Glutamatergic neuron (in vitro differentiated cells): ENCODE results near the gene MALRD1. TPM values are rescaled to one million over a fixed set of nuclear protein-coding genes. Genes with fewer than 3 reads are reported as not detected.

Experiments
- DNase-seq: peaks from one replicate; pipeline ENCODE4 v3.0.0; 2022
- H3K27ac Mint-ChIP-seq: one replicate; pipeline ENCODE4 v1.8.0; 2020; ENCODE audit warnings: mild to moderate bottlenecking, mixed read lengths, inconsistent platforms; ENCODE audit not compliant: unreplicated experiment
- H3K27me3 Mint-ChIP-seq: one replicate; pipeline ENCODE4 v1.8.0; 2020; ENCODE audit warnings: mild to moderate bottlenecking, moderate library complexity, mixed read lengths, inconsistent platforms; ENCODE audit not compliant: unreplicated experiment
- H3K36me3 Mint-ChIP-seq: one replicate; pipeline ENCODE4 v1.8.0; 2020; ENCODE audit warnings: mild to moderate bottlenecking, mixed read lengths, inconsistent platforms; ENCODE audit not compliant: unreplicated experiment
- H3K4me1 Mint-ChIP-seq: one replicate; pipeline ENCODE4 v1.8.0; 2020; ENCODE audit warnings: mild to moderate bottlenecking, low read depth, mixed read lengths, inconsistent platforms; ENCODE audit not compliant: unreplicated experiment
- H3K4me3 Mint-ChIP-seq: one replicate; pipeline ENCODE4 v1.8.0; 2020; ENCODE audit warnings: mild to moderate bottlenecking, mixed read lengths, inconsistent platforms; ENCODE audit not compliant: unreplicated experiment
- H3K9me3 Mint-ChIP-seq: one replicate; pipeline ENCODE4 v1.8.0; 2020; ENCODE audit warnings: mild to moderate bottlenecking, moderate library complexity, mixed read lengths, inconsistent platforms; ENCODE audit not compliant: unreplicated experiment
- total RNA-seq: library from RNA; stranded (reverse); fragmentation: NEBNext Ultra II Directional; extraction: Animal tissue kit (Norgen Biotek cat#: 25700); gene quantifications from one replicate; pipeline ENCODE4 v1.2.1, GENCODE V29; 2021; ENCODE audit not compliant: unreplicated experiment
- TF ChIP-seq, protein P1 (sequence below): fragments of 200-600 bp; sonication (generic); IDR thresholded peaks from one replicate; pipeline ENCODE4 v1.5.0; 2021; ENCODE audit not compliant: partially characterized antibody, unreplicated experiment

The MALRD1 gene
- total RNA-seq, 1 donor from 2014 or later = 0.27 TPM

DNA sequence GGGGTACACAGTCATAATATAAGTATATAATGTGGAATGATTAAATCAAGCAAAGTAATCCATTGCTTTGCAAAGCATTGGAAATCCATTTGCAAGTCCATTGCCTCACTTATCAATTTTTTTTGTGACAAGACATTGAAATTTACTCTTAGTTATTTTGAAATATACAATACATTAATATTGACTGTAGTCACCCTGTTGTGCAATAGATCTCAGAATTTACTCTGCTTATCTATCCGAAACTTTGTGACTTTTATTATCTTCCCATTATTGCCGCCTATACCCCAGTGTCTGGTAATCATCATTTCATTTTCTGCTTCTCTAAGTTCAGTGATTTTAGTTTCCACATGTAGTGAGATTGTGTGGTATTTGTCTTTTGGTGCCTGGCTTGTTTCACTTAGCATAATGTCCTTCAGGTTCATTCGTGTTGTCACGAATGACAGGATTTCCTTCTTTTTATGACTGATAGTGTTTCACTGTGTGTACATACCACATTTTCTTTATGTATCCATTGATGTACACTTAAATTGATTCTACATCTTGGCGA lies 5.8 kb downstream of the MALRD1 start:
- no peaks in the 10 kb centered on the region for H3K9me3 Mint-ChIP-seq
- TF ChIP-seq, protein P1, sequence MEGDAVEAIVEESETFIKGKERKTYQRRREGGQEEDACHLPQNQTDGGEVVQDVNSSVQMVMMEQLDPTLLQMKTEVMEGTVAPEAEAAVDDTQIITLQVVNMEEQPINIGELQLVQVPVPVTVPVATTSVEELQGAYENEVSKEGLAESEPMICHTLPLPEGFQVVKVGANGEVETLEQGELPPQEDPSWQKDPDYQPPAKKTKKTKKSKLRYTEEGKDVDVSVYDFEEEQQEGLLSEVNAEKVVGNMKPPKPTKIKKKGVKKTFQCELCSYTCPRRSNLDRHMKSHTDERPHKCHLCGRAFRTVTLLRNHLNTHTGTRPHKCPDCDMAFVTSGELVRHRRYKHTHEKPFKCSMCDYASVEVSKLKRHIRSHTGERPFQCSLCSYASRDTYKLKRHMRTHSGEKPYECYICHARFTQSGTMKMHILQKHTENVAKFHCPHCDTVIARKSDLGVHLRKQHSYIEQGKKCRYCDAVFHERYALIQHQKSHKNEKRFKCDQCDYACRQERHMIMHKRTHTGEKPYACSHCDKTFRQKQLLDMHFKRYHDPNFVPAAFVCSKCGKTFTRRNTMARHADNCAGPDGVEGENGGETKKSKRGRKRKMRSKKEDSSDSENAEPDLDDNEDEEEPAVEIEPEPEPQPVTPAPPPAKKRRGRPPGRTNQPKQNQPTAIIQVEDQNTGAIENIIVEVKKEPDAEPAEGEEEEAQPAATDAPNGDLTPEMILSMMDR = no peak
- no peak overlapping the region for H3K27ac Mint-ChIP-seq
- no peak for DNase-seq
- H3K36me3 Mint-ChIP-seq = no peaks in the 10 kb centered on the region
- H3K4me1 Mint-ChIP-seq = no peaks in the 10 kb centered on the region
- H3K27me3 Mint-ChIP-seq = no peaks in the 10 kb centered on the region
- no peak overlapping the region for H3K4me3 Mint-ChIP-seq

DNA sequence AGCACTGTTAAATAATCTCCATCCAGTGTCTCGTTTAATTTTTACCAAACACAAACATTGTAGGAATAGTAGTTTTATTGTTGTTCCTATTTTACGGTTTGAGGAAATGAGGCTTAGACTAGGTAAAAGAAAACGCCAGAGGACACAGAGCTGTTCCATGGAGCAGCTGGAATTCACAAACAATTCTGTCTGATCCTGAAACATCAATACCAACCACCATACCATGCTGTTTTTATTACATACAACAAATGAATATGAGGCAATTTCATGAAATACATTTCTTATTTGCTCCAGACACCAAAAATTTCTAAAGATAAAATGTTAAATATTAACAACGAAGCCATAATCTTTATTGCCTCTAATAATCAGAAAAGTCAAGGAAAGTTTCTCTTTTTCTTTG lies 9.4 kb downstream of the MALRD1 start:
- DNase-seq = no peak
- Mint-ChIP-seq H3K27me3 (no peaks in the 10 kb centered on the region), H3K4me1 (no peaks in the 10 kb centered on the region), H3K36me3 (no peaks in the 10 kb centered on the region), H3K27ac (no peak overlapping the region), H3K9me3 (no peaks in the 10 kb centered on the region), H3K4me3 (no peak overlapping the region)
- TF ChIP-seq, protein P1 = no peak

DNA sequence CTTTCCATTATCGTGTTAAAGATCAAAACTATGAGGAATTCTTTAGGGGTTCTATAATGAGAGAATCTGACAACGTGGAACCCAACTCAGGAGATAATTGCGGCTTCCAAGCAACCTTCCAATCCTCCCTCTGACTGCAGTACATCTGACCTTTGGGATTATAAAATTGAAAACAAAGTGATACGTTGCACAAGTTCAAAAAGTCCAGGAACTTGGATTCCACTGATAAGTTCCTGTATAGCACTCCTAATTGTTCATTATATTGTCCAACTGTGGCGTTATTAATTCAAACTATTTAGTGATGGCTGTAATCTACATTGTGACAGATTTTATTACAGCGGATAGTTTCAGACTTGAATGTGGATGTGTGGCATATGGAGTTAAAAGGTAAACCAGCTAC lies 15.4 kb downstream of the MALRD1 start:
- no peak for DNase-seq
- H3K4me1 Mint-ChIP-seq = no peaks in the 10 kb centered on the region
- H3K36me3 Mint-ChIP-seq = no peaks in the 10 kb centered on the region
- no peak overlapping the region for H3K4me3 Mint-ChIP-seq
- TF ChIP-seq, protein P1 = no peak
- no peaks in the 10 kb centered on the region for H3K9me3 Mint-ChIP-seq
- no peaks in the 10 kb centered on the region for H3K27me3 Mint-ChIP-seq
- H3K27ac Mint-ChIP-seq = no peak overlapping the region

DNA sequence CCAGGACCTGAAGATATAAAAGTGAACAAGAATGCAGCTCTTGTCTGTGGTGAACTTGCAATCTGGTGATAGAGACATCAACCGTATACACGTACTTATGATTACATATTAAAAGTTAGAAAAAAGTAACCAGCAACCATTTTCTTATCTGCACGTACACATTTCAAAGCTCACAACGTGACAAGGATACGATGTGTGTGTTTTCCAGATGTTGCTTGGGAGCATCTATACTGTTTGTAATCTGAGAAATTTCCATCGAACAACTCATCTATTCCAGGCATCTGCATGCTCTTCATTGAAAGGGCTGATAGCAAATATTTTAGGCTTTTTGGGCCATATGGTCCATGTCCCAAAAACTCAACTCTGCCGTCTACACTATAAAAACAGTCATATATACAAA lies 23.3 kb downstream of the MALRD1 start:
- TF ChIP-seq, protein P1 = no peak
- DNase-seq = no peak
- Mint-ChIP-seq H3K4me1 (no peaks in the 10 kb centered on the region), H3K27me3 (no peaks in the 10 kb centered on the region), H3K27ac (no peak overlapping the region), H3K36me3 (no peaks in the 10 kb centered on the region), H3K4me3 (no peak overlapping the region), H3K9me3 (no peaks in the 10 kb centered on the region)

DNA sequence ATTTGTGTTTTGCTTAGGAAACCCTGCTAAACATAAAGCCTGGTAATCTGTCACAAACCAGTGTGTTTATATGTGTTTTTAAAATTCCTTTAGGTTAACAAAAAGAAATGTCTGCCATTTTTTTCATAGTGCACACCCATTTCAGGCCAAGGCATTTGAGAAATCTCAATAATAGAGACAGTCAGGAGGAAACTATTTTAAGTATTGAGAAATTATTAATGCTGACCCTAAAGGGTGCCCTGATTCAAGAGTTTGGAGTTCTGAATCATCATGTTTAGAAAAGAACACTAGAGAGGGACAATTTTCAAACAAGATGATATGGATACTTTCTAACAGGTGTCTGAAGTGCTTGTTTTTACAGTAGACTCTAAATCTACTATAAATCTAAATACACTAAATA lies 28.7 kb downstream of the MALRD1 start:
- TF ChIP-seq, protein P1 = no peak
- no peak overlapping the region for H3K27ac Mint-ChIP-seq
- H3K4me1 Mint-ChIP-seq = no peaks in the 10 kb centered on the region
- no peak for DNase-seq
- no peaks in the 10 kb centered on the region for H3K36me3 Mint-ChIP-seq
- peaks cover 4% of the 10 kb centered on the region for H3K9me3 Mint-ChIP-seq
- no peaks in the 10 kb centered on the region for H3K27me3 Mint-ChIP-seq
- H3K4me3 Mint-ChIP-seq = no peak overlapping the region
